NCI-H1105 treated with DMSO at 0.1 percent for 48 hours (cell line): ENCODE results near the gene OR51Q1.

Experiments
- DNase-seq: peaks from one replicate; lab custom pipeline; 2025; lab: John Stamatoyannopoulos, UW

OR51Q1 gene

GRCh38 chr11:5421811-5422210 lies at the start of gene OR51Q1:
TSS of gene OR51Q1 (plus strand) at chr11:5422111. CDS start at chr11:5422201, 90 bp downstream.
- DNase-seq: no peak

GRCh38 chr11:5380740-5381342 lies 41.1 kb upstream of the OR51Q1 start:
- peak; percentile 56 for DNase-seq

- no peak for DNase-seq
Observed at GRCh38 chr11:5383576-5383975, 38.3 kb upstream of the OR51Q1 start, which contains the start of gene OR51M1. TSS of gene OR51M1 (plus strand) at chr11:5383812. CDS start at chr11:5389399, 5,587 bp downstream.

DNA sequence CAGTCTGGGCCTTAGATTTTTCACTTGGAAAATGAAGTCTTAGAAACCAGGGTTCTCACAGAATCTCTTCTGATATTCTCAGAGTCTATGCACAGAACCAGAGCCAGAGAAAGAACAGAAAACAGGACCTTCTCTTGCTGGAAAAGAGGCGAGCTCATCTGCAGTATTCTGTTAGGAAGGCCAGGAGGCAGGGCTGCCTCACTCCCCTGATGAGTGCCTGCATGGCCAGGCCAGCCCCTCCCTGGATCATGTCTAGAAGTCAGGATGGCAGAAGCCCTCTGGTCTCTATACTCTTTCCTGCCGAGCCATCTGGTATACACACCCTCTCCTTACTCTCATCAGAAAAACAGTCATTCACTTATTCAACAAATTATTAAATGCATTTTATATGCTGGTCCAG lies 37.6 kb upstream of the OR51Q1 start:
- DNase-seq: no peak

DNA sequence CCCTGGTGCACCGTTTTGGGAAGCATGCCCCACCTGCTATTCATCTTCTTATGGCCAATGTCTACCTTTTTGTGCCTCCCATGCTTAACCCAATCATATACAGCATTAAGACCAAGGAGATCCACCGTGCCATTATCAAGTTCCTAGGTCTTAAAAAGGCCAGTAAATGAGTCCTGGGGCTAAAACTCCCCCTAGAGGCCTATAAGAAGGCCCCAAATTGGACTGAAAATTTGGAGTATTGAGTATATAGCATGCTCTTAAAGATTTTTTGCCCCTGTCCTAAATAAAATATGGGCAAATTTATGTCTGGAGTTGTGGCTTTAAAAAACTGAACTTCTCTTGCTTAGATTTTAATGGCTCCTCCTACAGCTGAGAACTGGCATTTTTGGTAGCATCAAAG lies 31.7 kb upstream of the OR51Q1 start:
- no peak for DNase-seq

DNA sequence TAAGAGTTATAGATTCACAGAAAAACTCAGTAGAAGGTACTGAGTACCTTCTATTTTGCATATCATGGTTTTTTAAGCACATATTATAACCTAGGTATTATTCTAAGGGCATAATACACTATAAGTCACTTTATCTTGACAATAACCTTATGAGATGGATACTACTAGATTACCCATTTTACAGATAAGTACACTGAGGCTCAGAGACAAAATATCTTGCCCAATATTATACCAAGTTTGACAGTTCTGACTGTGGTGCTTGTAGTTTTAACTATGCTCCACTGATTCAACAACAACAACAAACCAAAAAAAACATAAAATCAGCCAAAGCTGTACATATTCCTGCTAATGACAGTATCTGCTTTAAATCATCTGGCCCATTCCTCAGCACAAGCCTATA lies 27.8 kb upstream of the OR51Q1 start:
- DNase-seq: no peak

DNA sequence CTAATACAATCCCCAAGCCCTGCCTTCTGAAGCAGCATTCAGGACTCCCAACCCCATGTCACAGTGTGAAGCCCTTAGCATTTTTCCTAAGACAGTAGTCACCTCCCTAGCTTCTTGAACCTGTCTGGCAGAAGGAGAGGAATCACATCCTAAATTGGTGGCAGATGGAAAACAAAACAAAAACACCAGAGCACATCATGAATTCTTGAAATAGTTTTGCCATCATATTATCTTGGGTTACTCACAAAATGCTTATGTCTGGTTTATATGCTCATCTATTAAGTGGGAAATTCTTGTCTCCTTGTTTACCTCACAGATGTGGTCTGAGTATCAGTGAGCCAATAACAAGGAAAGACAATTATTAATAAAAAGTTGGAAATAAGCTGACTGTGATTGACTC lies 23.0 kb upstream of the OR51Q1 start:
- DNase-seq: no peak

DNA sequence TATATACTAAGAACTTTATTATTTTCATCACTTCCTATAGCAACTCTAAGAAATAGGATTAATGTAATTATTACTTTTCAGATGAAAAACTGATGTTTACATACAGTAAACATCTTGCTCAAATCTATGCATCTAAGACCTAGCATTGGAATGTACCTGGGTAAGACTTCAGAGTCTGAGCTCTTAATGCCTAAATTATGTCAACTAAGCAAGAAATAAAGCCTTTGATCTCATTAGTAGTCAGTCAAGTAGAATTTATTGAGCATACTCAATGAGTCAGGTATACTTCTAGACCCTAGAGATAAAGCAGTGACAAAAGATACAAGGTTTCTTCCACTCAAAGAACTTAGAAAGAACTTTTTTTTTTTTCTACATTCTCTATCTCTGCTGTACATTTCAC lies 16.7 kb upstream of the OR51Q1 start:
- DNase-seq: no peak

GRCh38 chr11:5420993-5421392 lies 918 bp upstream of the OR51Q1 start:
- no peak for DNase-seq

- no peak for DNase-seq
Observed at GRCh38 chr11:5423131-5423530, 1.2 kb downstream of the OR51Q1 start.

DNA sequence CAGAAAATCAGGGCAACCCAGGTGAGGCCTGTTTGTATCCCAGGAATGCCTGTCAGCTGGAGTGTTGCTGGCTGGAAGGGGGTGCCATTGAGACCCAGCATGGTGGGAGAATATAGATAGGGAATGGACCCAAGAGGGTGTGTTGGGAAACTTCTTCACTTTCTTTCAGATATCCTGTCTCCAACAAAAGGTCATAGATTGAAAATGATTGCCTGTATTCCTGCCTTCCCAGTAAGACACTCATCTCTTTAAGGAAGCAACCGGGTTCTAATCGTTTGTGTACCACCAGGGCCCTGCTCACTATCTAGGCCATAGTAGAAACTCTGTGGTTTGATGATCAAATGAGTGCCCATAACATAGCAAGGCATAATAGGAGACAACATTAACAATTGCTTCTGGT lies 19.5 kb downstream of the OR51Q1 start, which contains the start of gene OR51I1:
OR51I1 (minus strand) TSS at position 101 of the 400 bp plus-strand sequence; CDS start at position 101, 0 bp downstream.
- DNase-seq: no peak

- DNase-seq: no peak
Observed at GRCh38 chr11:5443835-5444393, 22.0 kb downstream of the OR51Q1 start.

DNA sequence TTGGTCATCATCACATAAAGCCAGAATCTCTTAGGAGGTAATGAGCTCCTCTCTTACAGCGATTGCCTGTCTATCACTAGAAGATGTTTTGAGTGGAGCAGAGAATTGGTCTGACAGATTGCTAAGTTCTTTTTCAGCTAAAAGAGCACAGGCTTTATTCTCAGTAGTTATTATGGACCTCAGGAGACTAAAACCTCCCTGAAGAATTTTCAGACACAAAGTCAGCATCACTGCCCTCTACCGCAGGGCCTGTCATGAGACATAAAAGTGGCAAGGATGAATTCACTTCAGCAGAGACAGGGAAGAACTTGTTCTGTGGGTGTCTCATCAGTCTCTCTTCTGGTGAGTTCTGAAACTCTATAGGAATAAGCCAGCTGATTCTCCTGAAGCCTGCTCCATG lies 27.1 kb downstream of the OR51Q1 start, which contains the start of gene OR51I2:
OR51I2 (plus strand) TSS at position 301 of the 400 bp plus-strand sequence. CDS start 4,166 bp downstream, outside the sequence.
- no peak for DNase-seq

GRCh38 chr11:5449432-5449831 lies 27.5 kb downstream of the OR51Q1 start:
- DNase-seq: no peak

DNA sequence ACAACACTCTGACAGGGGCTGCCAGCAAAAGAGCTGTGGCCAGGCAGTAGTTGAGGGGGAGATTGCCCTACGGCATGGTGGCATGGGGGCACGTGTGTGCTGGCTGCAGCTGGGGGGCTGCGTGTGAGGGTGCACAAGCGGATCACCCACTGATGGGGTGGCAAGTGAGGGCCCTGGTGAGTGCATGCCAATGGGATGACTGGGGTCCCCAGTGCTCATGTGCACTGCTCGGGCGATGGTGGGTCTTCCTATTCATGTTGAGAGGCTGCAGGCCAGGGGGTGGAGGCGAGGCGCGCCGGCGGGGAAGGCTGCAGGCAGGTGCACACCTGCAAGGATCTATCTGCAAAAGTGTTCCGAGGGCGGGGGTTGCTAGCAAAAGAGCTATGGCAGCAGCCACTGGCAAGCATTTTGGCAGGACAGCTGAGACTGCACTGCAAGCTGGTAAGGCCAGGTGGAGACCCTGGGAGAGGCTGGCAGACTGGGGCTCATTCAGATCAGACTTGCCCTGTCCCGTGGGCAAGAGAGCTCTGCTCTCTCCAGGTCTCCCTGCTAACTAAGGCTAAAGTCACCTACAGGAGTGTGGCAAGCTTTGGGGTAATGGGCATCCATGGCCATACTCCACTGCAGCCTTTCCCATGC lies 39.2 kb downstream of the OR51Q1 start:
- DNase-seq: no peak

GRCh38 chr11:5467527-5467926 lies 45.6 kb downstream of the OR51Q1 start:
- no peak for DNase-seq
